Thoracic aorta (tissue), 2 donors: Measurements from ENCODE around the gene SPACA6. TPM values are rescaled to one million over a fixed set of nuclear protein-coding genes. Genes with fewer than 3 reads are reported as not detected.
A peak's percentile ranks its signal among the peaks of the same experiment; 100 is the strongest.

Source experiments
- ATAC-seq: fragments of 150-250 bp; one replicate; pipeline ENCODE4 v1.8.0; 2017; ENCODE audit warnings: low read depth; ENCODE audit not compliant: insufficient number of reproducible peaks, low FRiP score
- DNase-seq: peaks from one replicate; pipeline ENCODE4 v3.0.0-alpha.2; 2020; ENCODE audit warnings: low spot score
- H3K27ac ChIP-seq, 2 donors: fragments of 200-600 bp; sonication (generic); 1 replicate in 1 of 2; 2 replicates in 1 of 2; pipeline ENCODE4 v1.5.1; 2016; ENCODE audit warnings: mild to moderate bottlenecking in 2 of 2, moderate library complexity in 2 of 2
- H3K27me3 ChIP-seq: fragments of 200-600 bp; sonication (generic); replicated peaks from 2 replicates; pipeline ENCODE4 v1.6.0; 2016; ENCODE audit warnings: mild to moderate bottlenecking; ENCODE audit not compliant: insufficient read depth
- H3K36me3 ChIP-seq: fragments of 200-600 bp; sonication (generic); one replicate; pipeline ENCODE4 v1.5.1; 2016
- H3K4me1 ChIP-seq, 2 donors: fragments of 200-600 bp; sonication (generic); 1 replicate in 1 of 2; 2 replicates in 1 of 2; pipeline versions ENCODE4 v1.5.1 to v1.6.0; 2016; ENCODE audit warnings: low read depth in 2 of 2, mild to moderate bottlenecking in 1 of 2; ENCODE audit not compliant: control insufficient read depth in 1 of 2
- H3K4me3 ChIP-seq: fragments of 200-600 bp; sonication (generic); 2 replicates; pipeline ENCODE4 v1.5.1; 2016; ENCODE audit warnings: mild to moderate bottlenecking
- H3K9me3 ChIP-seq: fragments of 200-600 bp; sonication (generic); 2 replicates; pipeline ENCODE4 v1.5.1; 2016
- CTCF ChIP-seq: fragments of 200-600 bp; sonication (generic); IDR thresholded peaks from one replicate; pipeline ENCODE4 v1.5.1; 2019; ENCODE audit warnings: antibody characterized with exemption
- total RNA-seq, 2 donors: library from RNA; depleted of rRNA; stranded (reverse); fragments of >200 nt; gene quantifications; one replicate each; pipeline versions ENCODE4 v1.1.0 to v1.2.3, GENCODE V29; 2016

SPACA6 gene
- total RNA-seq, 2 donors from 2014 or later = 24.1 to 72.4 TPM

GRCh38 chr19:51726049-51726448 is 32.9 kb downstream of the SPACA6 start:
- Histone ChIP-seq H3K27me3 (no peaks in the 10 kb centered on the region), H3K9me3 (no peaks in the 10 kb centered on the region), H3K36me3 (no peaks in the 10 kb centered on the region), H3K4me3 (no peak overlapping the region), H3K4me1 (no peaks in the 10 kb centered on the region), H3K27ac (no peak overlapping the region)
- DNase-seq (no peak), ATAC-seq (no peak)
- TF ChIP-seq CTCF = no peak

- H3K27me3 ChIP-seq = no peaks in the 10 kb centered on the region
- no peaks in the 10 kb centered on the region for H3K9me3 ChIP-seq
- no peak for DNase-seq
- TF ChIP-seq CTCF = no peak
- H3K27ac ChIP-seq = no peak overlapping the region
- no peak overlapping the region for H3K4me3 ChIP-seq
- ATAC-seq = no peak
- H3K36me3 ChIP-seq = no peaks in the 10 kb centered on the region
- H3K4me1 ChIP-seq = no peaks in the 10 kb centered on the region
These were observed 34.3 kb downstream of the SPACA6 start for GRCh38 chr19:51727349-51727880.

- Histone ChIP-seq H3K27me3 (no peaks in the 10 kb centered on the region), H3K4me3 (no peak overlapping the region), H3K9me3 (no peaks in the 10 kb centered on the region), H3K36me3 (no peaks in the 10 kb centered on the region), H3K4me1 (no peaks in the 10 kb centered on the region), H3K27ac (no peak overlapping the region)
- DNase-seq = no peak
- TF ChIP-seq CTCF = no peak
- ATAC-seq = no peak
These were observed 36.7 kb downstream of the SPACA6 start for GRCh38 chr19:51729781-51730180.

GRCh38 chr19:51733742-51734522 is 40.8 kb downstream of the SPACA6 start:
- no peak overlapping the region for H3K4me3 ChIP-seq
- no peak for TF ChIP-seq CTCF
- DNase-seq (no peak), ATAC-seq (no peak)
- no peaks in the 10 kb centered on the region for H3K27me3 ChIP-seq
- no peak overlapping the region for H3K27ac ChIP-seq
- H3K9me3 ChIP-seq = no peaks in the 10 kb centered on the region
- H3K4me1 ChIP-seq = no peaks in the 10 kb centered on the region
- no peaks in the 10 kb centered on the region for H3K36me3 ChIP-seq

- no peak for TF ChIP-seq CTCF
- DNase-seq = peak; percentile 41
- H3K27me3 ChIP-seq = no peaks in the 10 kb centered on the region
These were observed 42.8 kb downstream of the SPACA6 start for GRCh38 chr19:51735759-51736449.

More at GRCh38 chr19:51735759-51736449, 42.8 kb downstream of the SPACA6 start:
- Histone ChIP-seq H3K36me3 (no peaks in the 10 kb centered on the region), H3K27ac (no peak overlapping the region), H3K9me3 (no peaks in the 10 kb centered on the region), H3K4me1 (no peaks in the 10 kb centered on the region), H3K4me3 (no peak overlapping the region)
- ATAC-seq = no peak
